AG09309 (cell line): ENCODE results near the gene ZDHHC20.

Experiments
- DNase-seq: peaks from one replicate; pipeline ENCODE4 v3.0.0-alpha.2; 2010; ENCODE audit warnings: low read depth
- H3K4me3 ChIP-seq: 2 replicates; pipeline ENCODE4 v1.5.1; 2011; ENCODE audit warnings: mild to moderate bottlenecking, low read depth, low read length, moderate library complexity; ENCODE audit not compliant: control insufficient read depth
- TF ChIP-seq, protein P1 (sequence below): IDR thresholded peaks from 2 replicates; pipeline ENCODE4 v1.5.1; 2011; ENCODE audit warnings: mild to moderate bottlenecking, low read depth, low read length, inconsistent platforms; ENCODE audit not compliant: insufficient read depth, control insufficient read depth; ENCODE audit errors: missing control alignments

Gene ZDHHC20

DNA sequence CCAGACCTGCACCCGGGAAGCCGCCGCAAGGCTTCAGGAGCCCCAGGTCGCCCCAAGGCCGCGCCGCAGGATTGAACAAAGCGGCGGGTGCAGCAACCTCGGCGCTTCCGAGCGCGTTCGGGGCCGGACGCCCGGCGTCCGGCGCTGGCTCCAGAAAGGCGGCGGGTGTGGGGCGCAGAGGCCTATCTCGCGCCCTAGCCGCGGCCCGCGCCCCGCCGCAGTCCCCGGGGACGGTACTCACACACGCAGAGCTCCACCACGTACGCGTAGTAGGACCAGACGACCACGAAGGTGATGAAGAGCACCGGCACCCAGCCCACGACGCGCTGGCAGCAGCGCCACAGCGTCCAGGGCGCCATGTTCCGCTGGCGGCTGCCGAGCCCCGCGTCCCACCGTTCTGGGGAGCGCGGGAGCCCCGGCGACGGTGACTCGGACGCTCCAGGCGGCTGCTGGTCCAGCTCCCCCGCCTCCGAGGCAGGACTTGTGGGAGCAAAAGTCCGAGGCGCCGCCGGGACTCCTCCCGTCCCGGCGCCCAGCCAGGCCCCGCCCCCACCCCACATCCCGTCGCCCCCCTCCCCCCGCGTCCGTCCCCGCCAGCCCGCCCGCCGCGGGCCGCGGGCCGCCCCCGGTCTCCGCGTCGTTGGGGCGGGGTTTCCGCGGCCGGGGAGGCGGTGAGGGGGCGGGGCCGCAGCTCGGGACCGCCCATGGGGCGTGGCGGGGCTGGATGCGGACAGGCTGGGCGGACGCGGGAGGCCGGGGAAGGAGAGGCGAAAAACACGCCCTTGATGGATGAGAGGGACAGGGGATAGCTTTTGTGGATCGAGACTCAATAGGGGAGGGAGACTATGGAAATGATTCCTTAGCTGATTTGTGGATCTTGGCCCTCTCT lies at the start of gene ZDHHC20:
Gene ZDHHC20 (minus strand): TSS at position 491 of the 889 bp plus-strand sequence. CDS start 132 bp downstream, at position 359.
- peak within 1 kb of the TSS; percentile 91 for H3K4me3 ChIP-seq
- DNase-seq: no peak
- TF ChIP-seq, protein P1, sequence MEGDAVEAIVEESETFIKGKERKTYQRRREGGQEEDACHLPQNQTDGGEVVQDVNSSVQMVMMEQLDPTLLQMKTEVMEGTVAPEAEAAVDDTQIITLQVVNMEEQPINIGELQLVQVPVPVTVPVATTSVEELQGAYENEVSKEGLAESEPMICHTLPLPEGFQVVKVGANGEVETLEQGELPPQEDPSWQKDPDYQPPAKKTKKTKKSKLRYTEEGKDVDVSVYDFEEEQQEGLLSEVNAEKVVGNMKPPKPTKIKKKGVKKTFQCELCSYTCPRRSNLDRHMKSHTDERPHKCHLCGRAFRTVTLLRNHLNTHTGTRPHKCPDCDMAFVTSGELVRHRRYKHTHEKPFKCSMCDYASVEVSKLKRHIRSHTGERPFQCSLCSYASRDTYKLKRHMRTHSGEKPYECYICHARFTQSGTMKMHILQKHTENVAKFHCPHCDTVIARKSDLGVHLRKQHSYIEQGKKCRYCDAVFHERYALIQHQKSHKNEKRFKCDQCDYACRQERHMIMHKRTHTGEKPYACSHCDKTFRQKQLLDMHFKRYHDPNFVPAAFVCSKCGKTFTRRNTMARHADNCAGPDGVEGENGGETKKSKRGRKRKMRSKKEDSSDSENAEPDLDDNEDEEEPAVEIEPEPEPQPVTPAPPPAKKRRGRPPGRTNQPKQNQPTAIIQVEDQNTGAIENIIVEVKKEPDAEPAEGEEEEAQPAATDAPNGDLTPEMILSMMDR: no peak

GRCh38 chr13:21504379-21504778 lies 45.3 kb upstream of the ZDHHC20 start:
- DNase-seq: no peak
- no peak overlapping the region for H3K4me3 ChIP-seq
- TF ChIP-seq, protein P1: no peak

DNA sequence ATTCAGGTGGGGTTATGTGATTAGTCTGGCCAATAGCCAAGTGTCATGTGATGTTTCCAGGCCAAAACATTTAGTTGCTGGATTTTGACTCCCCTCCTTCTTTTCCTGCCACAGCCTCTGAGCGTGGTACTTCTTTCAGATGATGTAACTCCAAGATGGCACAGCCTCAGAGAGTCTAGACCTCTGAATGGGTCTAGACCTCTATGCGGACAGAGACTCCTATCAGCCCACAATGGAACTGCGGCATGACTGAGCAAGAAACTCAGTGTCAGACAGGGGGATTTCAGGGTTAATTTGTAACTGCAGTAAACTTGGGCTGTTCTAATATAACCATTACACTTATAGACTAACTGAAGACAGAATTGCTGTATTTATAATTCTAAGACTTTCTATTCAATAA lies 42.6 kb upstream of the ZDHHC20 start:
- no peak overlapping the region for H3K4me3 ChIP-seq
- TF ChIP-seq, protein P1: no peak
- DNase-seq: no peak

DNA sequence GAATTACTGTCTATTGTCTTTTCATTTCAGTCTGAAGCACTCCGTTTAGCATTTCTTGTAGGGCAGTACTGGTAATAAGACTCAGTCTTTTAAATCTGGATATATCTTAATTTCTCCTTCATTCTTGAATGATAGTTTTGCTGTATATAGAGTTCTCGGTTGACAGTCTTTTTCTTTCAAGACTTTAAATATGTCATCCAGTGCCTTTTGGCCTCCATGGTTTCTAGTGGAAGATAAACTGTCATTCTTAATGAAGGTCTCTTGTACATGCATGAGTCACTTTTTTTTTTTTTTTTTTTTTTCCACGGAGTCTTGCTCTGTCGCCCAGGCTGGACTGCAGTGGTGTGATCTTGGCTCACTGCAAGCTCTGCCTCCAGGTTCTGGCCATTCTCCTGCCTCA lies 27.2 kb upstream of the ZDHHC20 start:
- DNase-seq: no peak
- no peak overlapping the region for H3K4me3 ChIP-seq
- TF ChIP-seq, protein P1: no peak

DNA sequence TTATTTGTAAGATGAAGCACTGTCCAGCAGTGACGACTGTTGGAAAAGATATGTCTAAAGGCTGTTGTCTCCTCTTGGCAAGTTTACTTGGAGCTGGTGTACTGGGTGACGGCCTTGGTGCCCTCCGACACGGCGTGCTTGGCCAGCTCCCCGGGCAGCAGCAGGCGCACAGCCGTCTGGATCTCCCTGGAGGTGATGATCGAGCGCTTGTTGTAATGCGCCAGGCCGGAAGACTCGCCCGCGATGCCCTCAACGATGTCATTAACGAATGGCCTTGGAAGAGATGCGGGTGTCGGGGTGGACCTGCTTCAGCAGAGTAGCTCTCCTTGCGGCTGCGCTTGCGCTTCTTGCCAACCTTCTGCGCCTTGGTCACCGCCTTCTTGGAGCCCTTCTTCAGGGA lies 24.6 kb upstream of the ZDHHC20 start:
- no peak overlapping the region for H3K4me3 ChIP-seq
- DNase-seq: no peak
- TF ChIP-seq, protein P1: no peak

GRCh38 chr13:21481359-21481758 lies 22.3 kb upstream of the ZDHHC20 start:
- no peak for DNase-seq
- TF ChIP-seq, protein P1: no peak
- H3K4me3 ChIP-seq: no peak overlapping the region
